Psoas muscle (tissue), 8 donors: ENCODE measurements around the gene OSER1. TPM values are rescaled to one million over a fixed set of nuclear protein-coding genes. Genes with fewer than 3 reads are reported as not detected.
"Not testable (repeated sequence)": the region's sequence is repeated elsewhere in the genome, so short reads cannot be mapped to it uniquely, and the experiment has no call there.

Source experiments
- ATAC-seq, 4 donors: fragments of 200-7000 bp; cut with Tn5 transposase; one replicate each; pipeline ENCODE4 v1.9.1; 2020; ENCODE audit warnings: moderate library complexity in 3 of 4, mild to moderate bottlenecking in 2 of 4
- DNase-seq, 2 donors: peaks; one replicate each; pipeline ENCODE4 v3.0.0-alpha.2; 2020
- H3K27ac ChIP-seq: fragments of 200-600 bp; one replicate; pipeline ENCODE4 v1.8.0; 2022
- H3K27me3 ChIP-seq, 3 donors: fragments of 200-600 bp in 1 of 3; one replicate each; pipeline versions ENCODE4 v1.6.1 to v1.8.0; 2013 to 2022; ENCODE audit warnings: low read length in 2 of 3, mild to moderate bottlenecking in 2 of 3, moderate library complexity in 1 of 3; ENCODE audit not compliant: insufficient read depth in 3 of 3
- H3K36me3 ChIP-seq, 2 donors: fragments of 200-600 bp in 1 of 2; one replicate each; pipeline versions ENCODE4 v1.6.1 to v1.8.0; 2013 to 2022; ENCODE audit warnings: low read depth in 1 of 2, mild to moderate bottlenecking in 1 of 2, moderate library complexity in 1 of 2; ENCODE audit not compliant: insufficient read depth in 1 of 2
- H3K4me1 ChIP-seq: fragments of 200-600 bp; one replicate; pipeline ENCODE4 v1.8.0; 2022
- H3K4me3 ChIP-seq: fragments of 200-600 bp; one replicate; pipeline ENCODE4 v1.8.0; 2022; ENCODE audit warnings: mild to moderate bottlenecking
- H3K9me3 ChIP-seq: fragments of 200-600 bp; one replicate; pipeline ENCODE4 v1.8.0; 2022
- CTCF ChIP-seq: fragments of 200-600 bp; IDR thresholded peaks from one replicate; pipeline ENCODE4 v1.8.0; 2022; ENCODE audit warnings: antibody characterized with exemption
- WGBS, 3 donors: extraction: QIAGEN DNeasy Blood & Tissue Kit; methylation state at CpG; one replicate each; pipeline versions ENCODE4 v1.1.6 to v1.1.7; 2013; 5-methylcytosine and 5-hydroxymethylcytosine counted together
- intact Hi-C, 2 donors: fragments of 100-400 bp; cut with DNase I; formaldehyde crosslinking; loops; one replicate each; pipeline versions ENCODE4 v1.11.0 to v1.14.2; 2022
- polyA plus RNA-seq, 3 donors: library from polyadenylated mRNA; stranded (reverse); fragments of 200-250 nt; gene quantifications; one replicate each; pipeline ENCODE4 v1.2.3, GENCODE V29; 2013
- total RNA-seq, 4 donors: library from RNA; stranded (reverse); fragmentation: NEBNext Ultra II Directional in 2 of 4; extraction: Animal tissue kit (Norgen Biotek cat#: 25700) in 2 of 4; gene quantifications; one replicate each; pipeline versions ENCODE4 v1.2.1 to v1.2.4, GENCODE V29; 2021 to 2023
- donor health status: healthy with polysubstance abuse.
- donor health status: DM: no; HTN: no; CAD: no; lungs with moderate emphysema.
- donor health status: Bipolar disorder and iron deficiency.
- donor health status: healthy.
- donor health status: DM: yes; HTN: yes; CAD: no.
- donor health status: DM: no; HTN: no; CAD: no.
- donor health status: DM: no; HTN: no; CAD: no.
- donor health status: DM: yes; HTN: yes; CAD: no.

Gene OSER1
- total and polyA plus RNA-seq, 7 donors: 46.0 to 97.6 (median 62.5) TPM

DNA sequence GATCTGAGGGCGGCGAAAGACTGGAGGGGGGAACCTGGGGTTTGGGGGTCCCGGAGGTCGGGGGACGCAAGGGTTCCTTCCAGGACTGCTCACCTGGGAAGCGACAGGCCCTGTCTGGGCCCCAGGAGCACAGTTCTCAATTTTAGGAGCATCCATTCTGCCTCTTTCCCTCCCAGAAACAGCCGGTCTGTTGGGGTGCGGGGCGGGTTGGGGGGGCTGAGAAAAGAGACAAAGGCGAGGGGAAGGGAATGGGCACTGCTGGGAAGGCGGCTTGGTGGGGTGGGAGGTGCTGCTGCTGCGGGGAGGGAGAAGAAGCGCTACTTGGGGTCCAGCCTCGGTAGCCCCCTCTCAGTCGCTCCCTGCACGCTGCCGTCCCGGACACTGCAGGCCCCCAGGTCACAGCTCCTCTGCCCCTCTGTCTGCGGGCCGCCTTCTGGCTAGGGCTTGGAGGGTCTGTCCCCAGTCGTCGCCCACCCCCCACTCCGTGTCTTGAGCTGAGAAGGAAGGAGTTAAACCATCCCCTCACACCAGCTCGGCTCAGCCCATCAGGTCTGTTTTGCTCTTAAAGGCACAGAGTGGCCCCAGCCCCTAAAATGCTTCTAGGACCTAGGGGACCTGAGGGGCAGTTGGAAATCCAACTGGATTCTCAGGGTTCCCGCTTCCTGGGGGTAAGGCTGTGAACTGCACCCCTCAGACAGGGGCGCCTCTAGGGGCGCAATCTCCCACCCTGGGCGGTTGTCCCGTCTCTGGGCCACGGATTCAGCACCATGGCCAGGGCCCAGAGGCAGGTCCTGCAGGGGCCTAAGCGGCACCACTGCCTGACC, 37.2 kb upstream of the OSER1 start:
- no peak for TF ChIP-seq CTCF
- Histone ChIP-seq H3K9me3 (no peaks in the 10 kb centered on the region), H3K27me3 (peaks cover 0 to 40% (median 13%) of the 10 kb centered on the region in 3 donors), H3K36me3 (no peaks in the 10 kb centered on the region), H3K4me1 (no peaks in the 10 kb centered on the region), H3K4me3 (peak overlapping the region; percentile 43), H3K27ac (no peak overlapping the region)
- intact Hi-C loops: no loop called here
- ATAC-seq (peak in 1 of 4 donors; percentile 62), DNase-seq (no peak)
- 3 to 5% (median 4%) methylated on average over 26 to 31 of the region's 31 CpGs for WGBS, 3 donors

- 3% methylated on average over 26 to 32 of the region's 32 CpGs for WGBS, 3 donors
- intact Hi-C loops: no loop called here
- H3K27me3 ChIP-seq: peaks cover 0 to 40% (median 13%) of the 10 kb centered on the region in 3 donors
- no peak for DNase-seq
- no peaks in the 10 kb centered on the region for H3K9me3 ChIP-seq
- no peak within 1 kb of the TSS for H3K27ac ChIP-seq
- H3K36me3 ChIP-seq: no peaks in the 10 kb centered on the region
- no peaks in the 10 kb centered on the region for H3K4me1 ChIP-seq
- no peak for TF ChIP-seq CTCF
- no peak for ATAC-seq
- H3K4me3 ChIP-seq: peak within 1 kb of the TSS; percentile 43
These were observed 36.6 kb upstream of the OSER1 start, which contains the start of gene GDAP1L1 for GRCh38 chr20:44247131-44247571. TSS of gene GDAP1L1 (plus strand) at chr20:44247308. CDS start at chr20:44247335, 27 bp downstream.

- intact Hi-C loops: no loop called here
- H3K36me3 ChIP-seq: no peaks in the 10 kb centered on the region
- 55 to 60% (median 57%) methylated on average over 4 of the region's 4 CpGs for WGBS, 3 donors
- H3K27me3 ChIP-seq: peaks cover 0 to 40% (median 13%) of the 10 kb centered on the region in 3 donors
- ATAC-seq (no peak), DNase-seq (no peak)
- TF ChIP-seq CTCF: no peak
- no peaks in the 10 kb centered on the region for H3K9me3 ChIP-seq
- H3K4me1 ChIP-seq: no peaks in the 10 kb centered on the region
- H3K27ac ChIP-seq: no peak overlapping the region
- H3K4me3 ChIP-seq: no peak overlapping the region
These were observed 35.4 kb upstream of the OSER1 start for GRCh38 chr20:44245977-44246376.

DNA sequence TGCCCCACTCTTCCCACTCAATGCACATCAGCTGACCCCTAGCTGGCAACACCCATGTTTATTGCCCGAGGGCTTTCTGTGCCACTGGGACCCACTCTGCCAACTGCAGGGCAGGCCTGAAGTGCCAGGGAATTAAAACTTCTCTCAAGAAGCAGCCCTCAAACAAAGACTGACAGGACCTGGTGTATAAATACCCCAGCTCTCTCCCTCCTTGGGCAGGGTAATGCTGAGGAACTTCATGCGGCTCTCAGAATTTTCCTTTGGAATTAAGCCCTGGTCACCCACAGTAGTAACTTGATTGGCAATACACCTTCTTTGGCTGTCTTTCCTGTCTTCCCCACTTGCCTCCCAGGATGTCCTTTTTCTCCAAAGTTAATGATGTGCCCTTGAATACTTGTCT, 31.2 kb upstream of the OSER1 start:
- ATAC-seq (no peak), DNase-seq (no peak)
- 91 to 93% (median 93%) methylated on average over 2 of the region's 2 CpGs for WGBS, 3 donors
- peaks cover 0 to 7% (median 0%) of the 10 kb centered on the region in 3 donors for H3K27me3 ChIP-seq
- no peak for TF ChIP-seq CTCF
- H3K4me1 ChIP-seq: no peaks in the 10 kb centered on the region
- no peak overlapping the region for H3K4me3 ChIP-seq
- H3K27ac ChIP-seq: no peak overlapping the region
- H3K9me3 ChIP-seq: no peaks in the 10 kb centered on the region
- intact Hi-C loops: no loop called here
- no peaks in the 10 kb centered on the region for H3K36me3 ChIP-seq

DNA sequence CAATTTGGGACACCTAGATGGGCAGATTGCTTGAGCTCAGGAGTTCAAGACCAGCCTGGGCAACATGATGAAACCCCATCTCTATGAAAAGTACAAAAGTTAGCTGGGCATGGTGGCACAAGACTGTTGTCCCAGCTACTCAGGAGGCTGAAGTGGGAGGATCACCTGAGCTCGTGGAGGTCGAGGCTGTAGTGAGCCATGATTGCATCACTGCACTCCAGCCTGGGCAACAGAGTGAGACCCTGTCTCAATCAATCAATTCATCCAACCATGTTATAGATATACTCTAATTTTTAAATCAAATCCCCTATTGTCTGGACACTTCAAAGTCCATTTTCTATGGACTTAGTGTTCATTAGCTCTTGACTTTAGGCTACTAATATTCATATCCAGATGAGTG, 26.3 kb upstream of the OSER1 start:
- H3K4me3 ChIP-seq, H3K4me1 ChIP-seq, H3K27ac ChIP-seq, H3K27me3 ChIP-seq, intact Hi-C loops, H3K36me3 ChIP-seq, DNase-seq, H3K9me3 ChIP-seq, ATAC-seq: not testable (repeated sequence)
- WGBS, 3 donors: 71 to 76% (median 74%) methylated on average over 2 of the region's 2 CpGs
